Upper lobe of left lung (tissue), 4 donors: ENCODE results near the gene XPR1.

Experiments
- EP300 ChIP-seq, 4 donors: sonication (generic); formaldehyde crosslinking; IDR thresholded peaks; one replicate each; pipeline ENCODE4 v1.5.1; 2017; ENCODE audit warnings: antibody characterized with exemption in 4 of 4, control low read depth in 2 of 4
- POLR2A ChIP-seq, 4 donors: fragments of 450-650 bp; IDR thresholded peaks; one replicate each; pipeline ENCODE4 v1.5.1; 2016 to 2017; ENCODE audit warnings: antibody characterized with exemption in 4 of 4, mild to moderate bottlenecking in 2 of 4
- POLR2AphosphoS5 ChIP-seq, 2 donors: sonication (generic); formaldehyde crosslinking; IDR thresholded peaks; one replicate each; pipeline ENCODE4 v1.5.1; 2017; ENCODE audit warnings: antibody characterized with exemption in 2 of 2
- TF ChIP-seq, protein P1 (sequence below), 6 experiments: fragments of 450-650 bp in 4 of 6; fragments of 200-600 bp in 2 of 6; sonication (generic) in 2 of 6; IDR thresholded peaks; one replicate each; pipeline ENCODE4 v1.5.1; 2016 to 2019; ENCODE audit warnings: antibody characterized with exemption in 6 of 6

DNA sequence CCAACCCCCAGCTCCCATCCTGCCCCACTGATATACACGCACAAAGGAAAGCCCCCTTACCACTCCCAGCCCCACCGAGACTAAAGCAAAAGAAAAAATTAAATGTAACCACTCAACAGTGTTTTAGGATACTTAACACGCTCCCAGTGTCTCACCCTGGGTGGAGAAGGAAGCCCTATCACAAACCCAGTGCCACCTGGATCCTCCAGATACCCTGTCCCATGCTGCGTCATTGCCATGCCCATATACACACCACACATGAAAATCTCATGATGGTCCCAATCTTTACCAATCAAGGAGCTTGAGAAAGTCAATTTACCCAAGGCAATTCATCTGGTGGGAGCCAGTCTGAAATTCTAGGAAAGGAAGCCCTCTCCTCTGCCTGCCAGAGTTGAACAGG is 292.1 kb downstream of the XPR1 start:
- TF ChIP-seq POLR2A (IDR thresholded peaks at IDR 0.05) (no peak), EP300 (IDR thresholded peaks at IDR 0.05) (no peak), POLR2AphosphoS5 (IDR thresholded peaks at IDR 0.05) (no peak)
- TF ChIP-seq, protein P1, sequence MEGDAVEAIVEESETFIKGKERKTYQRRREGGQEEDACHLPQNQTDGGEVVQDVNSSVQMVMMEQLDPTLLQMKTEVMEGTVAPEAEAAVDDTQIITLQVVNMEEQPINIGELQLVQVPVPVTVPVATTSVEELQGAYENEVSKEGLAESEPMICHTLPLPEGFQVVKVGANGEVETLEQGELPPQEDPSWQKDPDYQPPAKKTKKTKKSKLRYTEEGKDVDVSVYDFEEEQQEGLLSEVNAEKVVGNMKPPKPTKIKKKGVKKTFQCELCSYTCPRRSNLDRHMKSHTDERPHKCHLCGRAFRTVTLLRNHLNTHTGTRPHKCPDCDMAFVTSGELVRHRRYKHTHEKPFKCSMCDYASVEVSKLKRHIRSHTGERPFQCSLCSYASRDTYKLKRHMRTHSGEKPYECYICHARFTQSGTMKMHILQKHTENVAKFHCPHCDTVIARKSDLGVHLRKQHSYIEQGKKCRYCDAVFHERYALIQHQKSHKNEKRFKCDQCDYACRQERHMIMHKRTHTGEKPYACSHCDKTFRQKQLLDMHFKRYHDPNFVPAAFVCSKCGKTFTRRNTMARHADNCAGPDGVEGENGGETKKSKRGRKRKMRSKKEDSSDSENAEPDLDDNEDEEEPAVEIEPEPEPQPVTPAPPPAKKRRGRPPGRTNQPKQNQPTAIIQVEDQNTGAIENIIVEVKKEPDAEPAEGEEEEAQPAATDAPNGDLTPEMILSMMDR (IDR thresholded peaks at IDR 0.05): no peak
